Smooth muscle cell (in vitro differentiated cells): ENCODE data around the gene NLGN1. TPM values are rescaled to one million over a fixed set of nuclear protein-coding genes. Genes with fewer than 3 reads are reported as not detected.
"Not testable (repeated sequence)": the region's sequence is repeated elsewhere in the genome, so short reads cannot be mapped to it uniquely, and the experiment has no call there.

Experiments
- DNase-seq: peaks from one replicate; lab custom pipeline; 2025; ENCODE audit not compliant: unreplicated experiment; lab: John Stamatoyannopoulos, UW
- H2AFZ ChIP-seq: fragments of 200-600 bp; sonication (generic); 2 replicates; pipeline ENCODE4 v1.6.0; 2016; ENCODE audit warnings: antibody characterized with exemption, low read depth, mild to moderate bottlenecking
- H3F3A ChIP-seq: fragments of 200-600 bp; sonication (generic); 2 replicates; pipeline ENCODE4 v1.6.0; 2017; ENCODE audit warnings: antibody characterized with exemption, low read depth
- H3K27ac ChIP-seq: fragments of 200-600 bp; sonication (generic); 2 replicates; pipeline ENCODE4 v1.5.1; 2016; ENCODE audit warnings: low read depth, mild to moderate bottlenecking
- H3K27me3 ChIP-seq: fragments of 200-600 bp; sonication (generic); 2 replicates; pipeline ENCODE4 v1.6.1; 2016; ENCODE audit warnings: low read depth, mild to moderate bottlenecking
- H3K36me3 ChIP-seq: fragments of 200-600 bp; sonication (generic); 2 replicates; pipeline ENCODE4 v1.5.1; 2016; ENCODE audit warnings: low read depth
- H3K4me1 ChIP-seq: fragments of 200-600 bp; sonication (generic); 2 replicates; pipeline ENCODE4 v1.5.1; 2016; ENCODE audit warnings: low read depth
- H3K4me2 ChIP-seq: fragments of 200-600 bp; sonication (generic); 2 replicates; pipeline ENCODE4 v1.6.0; 2016; ENCODE audit warnings: mild to moderate bottlenecking
- H3K4me3 ChIP-seq: fragments of 200-600 bp; sonication (generic); 2 replicates; pipeline ENCODE4 v1.5.1; 2016; ENCODE audit warnings: mild to moderate bottlenecking
- H3K79me2 ChIP-seq: fragments of 200-600 bp; sonication (generic); 2 replicates; pipeline ENCODE4 v1.6.0; 2016; ENCODE audit warnings: low read depth, mild to moderate bottlenecking
- H3K9ac ChIP-seq: fragments of 200-600 bp; sonication (generic); 2 replicates; pipeline ENCODE4 v1.6.0; 2016; ENCODE audit warnings: low read depth
- H3K9me3 ChIP-seq: fragments of 200-600 bp; sonication (generic); replicated peaks from 2 replicates; pipeline ENCODE4 v1.5.1; 2016; ENCODE audit warnings: low read depth
- H4K20me1 ChIP-seq: fragments of 200-600 bp; sonication (generic); 2 replicates; pipeline ENCODE4 v1.6.0; 2016; ENCODE audit warnings: low read depth
- whole genome bisulfite sequencing: methylation state at CpG from one replicate; pipeline ENCODE4 v1.1.7; 2016; ENCODE audit warnings: low lambda C conversion rate; 5-methylcytosine and 5-hydroxymethylcytosine counted together
- polyA plus RNA-seq: library from polyadenylated mRNA; unstranded; fragments of >200 nt; fragmentation: Nextera tagmentation; extraction: Ambion mirVana; gene quantifications from 2 replicates; pipeline ENCODE4 v1.2.1, GENCODE V29; 2016
- total RNA-seq: library from RNA; depleted of rRNA; stranded (reverse); fragments of >200 nt; gene quantifications from 2 replicates; pipeline ENCODE4 v1.2.3, GENCODE V29; 2014
- TF ChIP-seq, protein P1 (sequence below): fragments of 200-600 bp; sonication (generic); IDR thresholded peaks from 2 replicates; pipeline ENCODE4 v1.5.1; 2017; ENCODE audit warnings: borderline replicate concordance, mild to moderate bottlenecking, antibody characterized with exemption; ENCODE audit not compliant: insufficient read depth, poor library complexity, severe bottlenecking

NLGN1 gene
- total and polyA plus RNA-seq, 2 experiments from 2014 or later = 0.04 TPM; not detected in 1

DNA sequence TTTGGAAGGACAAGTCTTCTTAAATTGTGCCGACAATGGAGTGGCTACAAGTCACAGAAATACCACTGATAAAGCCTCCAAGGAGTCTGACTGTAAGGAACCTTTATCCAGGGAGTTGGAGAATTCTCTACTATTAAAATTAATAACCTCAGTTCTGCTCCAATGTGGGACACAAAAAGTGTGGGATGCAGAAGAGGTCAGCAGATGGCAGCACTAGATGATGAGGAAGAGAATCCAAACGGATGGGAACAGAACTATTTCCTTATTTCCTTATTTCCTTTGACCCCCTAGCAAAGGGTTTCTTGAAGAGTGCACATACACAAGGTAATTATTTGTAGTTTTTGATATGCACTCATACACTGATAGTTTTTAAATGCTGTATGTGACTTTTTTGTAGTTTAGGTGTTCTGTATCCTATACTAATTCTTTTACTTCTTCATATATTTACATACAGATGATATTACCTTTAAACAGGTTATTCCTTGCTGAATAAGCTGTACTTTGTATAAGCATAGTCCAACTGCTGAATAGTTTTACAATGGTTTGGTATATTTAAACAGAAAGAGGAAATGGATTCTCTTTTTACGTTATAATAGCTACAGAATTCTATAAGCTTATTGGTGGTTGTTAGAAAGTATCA, 25.6 kb upstream of the NLGN1 start:
- no peak for DNase-seq
- no peak overlapping the region for H3K4me3 ChIP-seq

DNA sequence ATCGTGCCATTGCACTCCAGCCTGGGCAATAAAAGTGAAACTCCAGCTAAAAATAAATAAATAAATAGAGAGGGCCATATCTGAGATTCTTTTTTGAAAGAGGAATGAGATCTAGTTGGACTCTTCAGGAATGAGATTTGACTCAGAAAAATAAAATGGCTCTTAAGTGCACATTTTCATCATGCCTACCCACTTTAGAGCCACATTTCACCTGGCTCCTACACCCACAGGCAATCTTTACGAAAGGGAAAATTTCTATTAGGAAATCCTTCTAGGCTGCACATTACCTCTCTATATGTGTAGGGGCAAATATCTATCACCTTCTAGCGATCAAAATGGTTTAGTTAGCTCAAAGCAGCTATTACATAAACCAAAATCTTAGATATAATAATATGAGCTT, 16.9 kb upstream of the NLGN1 start:
- no peaks in the 10 kb centered on the region for H3K79me2 ChIP-seq
- 86% methylated on average over 3 of the region's 3 CpGs for WGBS

More for the DNA sequence above, 25.6 kb upstream of the NLGN1 start:
- Histone ChIP-seq H2AFZ (no peak overlapping the region), H3K4me2 (no peak overlapping the region), H3K4me1 (no peaks in the 10 kb centered on the region), H3K79me2 (no peaks in the 10 kb centered on the region), H4K20me1 (no peaks in the 10 kb centered on the region), H3K9ac (no peak overlapping the region), H3K27ac (no peak overlapping the region), H3K36me3 (no peaks in the 10 kb centered on the region), H3K27me3 (no peaks in the 10 kb centered on the region), H3F3A (no peaks in the 10 kb centered on the region), H3K9me3 (no peaks in the 10 kb centered on the region)
- TF ChIP-seq, protein P1, sequence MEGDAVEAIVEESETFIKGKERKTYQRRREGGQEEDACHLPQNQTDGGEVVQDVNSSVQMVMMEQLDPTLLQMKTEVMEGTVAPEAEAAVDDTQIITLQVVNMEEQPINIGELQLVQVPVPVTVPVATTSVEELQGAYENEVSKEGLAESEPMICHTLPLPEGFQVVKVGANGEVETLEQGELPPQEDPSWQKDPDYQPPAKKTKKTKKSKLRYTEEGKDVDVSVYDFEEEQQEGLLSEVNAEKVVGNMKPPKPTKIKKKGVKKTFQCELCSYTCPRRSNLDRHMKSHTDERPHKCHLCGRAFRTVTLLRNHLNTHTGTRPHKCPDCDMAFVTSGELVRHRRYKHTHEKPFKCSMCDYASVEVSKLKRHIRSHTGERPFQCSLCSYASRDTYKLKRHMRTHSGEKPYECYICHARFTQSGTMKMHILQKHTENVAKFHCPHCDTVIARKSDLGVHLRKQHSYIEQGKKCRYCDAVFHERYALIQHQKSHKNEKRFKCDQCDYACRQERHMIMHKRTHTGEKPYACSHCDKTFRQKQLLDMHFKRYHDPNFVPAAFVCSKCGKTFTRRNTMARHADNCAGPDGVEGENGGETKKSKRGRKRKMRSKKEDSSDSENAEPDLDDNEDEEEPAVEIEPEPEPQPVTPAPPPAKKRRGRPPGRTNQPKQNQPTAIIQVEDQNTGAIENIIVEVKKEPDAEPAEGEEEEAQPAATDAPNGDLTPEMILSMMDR = peak; percentile 51
- WGBS = 46% methylated on average over 3 of the region's 3 CpGs

DNA sequence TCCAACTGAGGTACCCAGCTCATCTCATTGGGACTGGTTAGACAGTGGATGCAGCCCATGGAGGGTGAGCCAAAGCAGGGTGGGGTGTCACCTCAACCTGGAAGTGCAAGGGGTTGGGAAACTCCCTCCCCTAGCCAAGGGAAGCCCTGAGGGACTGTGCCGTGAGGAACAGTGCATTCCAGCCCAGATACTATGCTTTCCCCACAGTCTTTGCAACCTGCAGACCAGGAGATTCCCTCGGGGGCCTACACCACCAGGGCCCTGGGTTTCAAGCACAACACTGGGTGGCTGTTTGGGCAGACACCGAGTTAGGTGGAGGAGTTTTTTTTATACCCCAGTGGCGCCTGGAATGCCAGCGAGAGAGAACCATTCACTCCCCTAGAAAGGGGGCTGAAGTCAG, 15.6 kb upstream of the NLGN1 start:
- not testable (repeated sequence) for H3K27me3 ChIP-seq, H3F3A ChIP-seq, H2AFZ ChIP-seq, H3K4me1 ChIP-seq, H3K27ac ChIP-seq, H3K4me3 ChIP-seq, H3K9ac ChIP-seq, H3K9me3 ChIP-seq, H3K36me3 ChIP-seq, H4K20me1 ChIP-seq, DNase-seq, H3K79me2 ChIP-seq, H3K4me2 ChIP-seq
- WGBS = 91% methylated on average over 5 of the region's 5 CpGs

More for the DNA sequence above, 16.9 kb upstream of the NLGN1 start:
- no peak overlapping the region for H2AFZ ChIP-seq
- H3K4me3 ChIP-seq = no peak overlapping the region
- no peaks in the 10 kb centered on the region for H3F3A ChIP-seq
- H3K4me2 ChIP-seq = no peak overlapping the region
- no peaks in the 10 kb centered on the region for H3K36me3 ChIP-seq
- H3K9me3 ChIP-seq = no peaks in the 10 kb centered on the region
- DNase-seq = no peak
- no peak overlapping the region for H3K27ac ChIP-seq
- TF ChIP-seq, protein P1 = no peak
- H3K27me3 ChIP-seq = no peaks in the 10 kb centered on the region
- no peaks in the 10 kb centered on the region for H4K20me1 ChIP-seq
- H3K9ac ChIP-seq = no peak overlapping the region
- H3K4me1 ChIP-seq = no peaks in the 10 kb centered on the region

DNA sequence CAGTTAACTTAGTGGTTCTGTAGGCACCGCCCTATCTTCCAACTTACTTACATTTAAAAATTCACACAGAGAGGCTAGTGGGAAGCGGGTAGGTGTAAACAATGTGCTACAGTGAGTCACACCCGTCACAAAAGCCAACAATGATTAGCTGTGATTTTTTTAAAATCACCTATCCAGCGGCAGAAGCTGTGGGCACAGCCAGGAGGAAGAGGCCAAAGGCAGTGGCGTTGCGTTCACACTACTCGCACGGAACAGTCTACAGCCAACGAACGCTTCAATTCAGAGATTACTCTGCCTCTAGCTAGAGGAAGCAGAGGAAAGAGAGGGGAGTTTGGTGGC, 2.5 kb upstream of the NLGN1 start:
- DNase-seq = no peak
- H3K9me3 ChIP-seq = no peaks in the 10 kb centered on the region
- H3K27me3 ChIP-seq = peaks cover 51% of the 10 kb centered on the region
- no peaks in the 10 kb centered on the region for H3K36me3 ChIP-seq
- H4K20me1 ChIP-seq = no peaks in the 10 kb centered on the region
- 2% methylated on average over 10 of the region's 10 CpGs for WGBS
- H3K9ac ChIP-seq = peak overlapping the region; percentile 7
- TF ChIP-seq, protein P1 = no peak
- peak overlapping the region; percentile 97 for H3K4me2 ChIP-seq
- peaks cover 3% of the 10 kb centered on the region for H3F3A ChIP-seq
- H3K27ac ChIP-seq = no peak overlapping the region
- H3K4me1 ChIP-seq = peaks cover 27% of the 10 kb centered on the region
- peak overlapping the region; percentile 66 for H3K4me3 ChIP-seq
- H2AFZ ChIP-seq = peak overlapping the region; percentile 76
- no peaks in the 10 kb centered on the region for H3K79me2 ChIP-seq
